A673 (cell line): ENCODE results near the gene SLC2A13. TPM values are rescaled to one million over a fixed set of nuclear protein-coding genes. Genes with fewer than 3 reads are reported as not detected.

ENCODE experiments used
- BruUV-seq: library from RNA; stranded (reverse); fragments of 400-500 nt; replicated peaks from 2 replicates; lab custom pipeline; 2021; lab: Mats Ljungman, UMichigan
- CTCF ChIA-PET: fragments of 300-600 bp; sonication (Branson Sonifier 250); formaldehyde crosslinking; loops from one replicate; lab custom pipeline; 2022; ENCODE audit warnings: antibody characterized with exemption; lab: Charles Lee
- POLR2A ChIA-PET: fragments of 300-600 bp; sonication (Branson Sonifier 250); formaldehyde crosslinking; loops from one replicate; lab custom pipeline; 2022; ENCODE audit warnings: antibody characterized with exemption; ENCODE audit not compliant: low non-redundant PET; lab: Charles Lee
- DNase-seq: peaks from one replicate; pipeline ENCODE4 v3.0.0-alpha.2; 2015; ENCODE audit warnings: low spot score
- H3K27ac ChIP-seq: fragments of 200-600 bp; sonication (generic); 2 replicates; pipeline ENCODE4 v1.5.1; 2016; ENCODE audit warnings: mixed run types, low read depth, mild to moderate bottlenecking, mixed read lengths, antibody characterized with exemption, low read length; ENCODE audit not compliant: poor library complexity, severe bottlenecking
- H3K27me3 ChIP-seq: fragments of 200-600 bp; sonication (generic); replicated peaks from 2 replicates; pipeline ENCODE4 v1.6.1; 2017; ENCODE audit warnings: mixed run types, low read depth, mild to moderate bottlenecking, mixed read lengths, antibody characterized with exemption, low read length; ENCODE audit not compliant: insufficient read depth, poor library complexity
- H3K36me3 ChIP-seq: fragments of 200-600 bp; sonication (generic); 2 replicates; pipeline ENCODE4 v1.6.1; 2016; ENCODE audit warnings: mixed run types, mild to moderate bottlenecking, mixed read lengths, antibody characterized with exemption, low read length; ENCODE audit not compliant: insufficient read depth, poor library complexity, severe bottlenecking
- H3K4me1 ChIP-seq: fragments of 200-600 bp; sonication (generic); 2 replicates; pipeline ENCODE4 v1.6.1; 2017; ENCODE audit warnings: mixed run types, mild to moderate bottlenecking, mixed read lengths, antibody characterized with exemption, low read length; ENCODE audit not compliant: insufficient read depth, poor library complexity, severe bottlenecking
- H3K4me3 ChIP-seq: fragments of 200-600 bp; sonication (generic); 2 replicates; pipeline ENCODE4 v1.5.1; 2016; ENCODE audit warnings: low read depth, mixed run types, mild to moderate bottlenecking, mixed read lengths, low read length; ENCODE audit not compliant: poor library complexity, severe bottlenecking
- H3K9me3 ChIP-seq: fragments of 200-600 bp; sonication (generic); 2 replicates; pipeline ENCODE4 v1.6.1; 2016; ENCODE audit warnings: mixed run types, low read depth, mild to moderate bottlenecking, mixed read lengths, antibody characterized with exemption, low read length; ENCODE audit not compliant: poor library complexity, severe bottlenecking
- EZH2 ChIP-seq: fragments of 200-600 bp; sonication (generic); IDR thresholded peaks from 2 replicates; pipeline ENCODE4 v1.6.1; 2017; ENCODE audit warnings: borderline replicate concordance, low read depth, mild to moderate bottlenecking, mixed read lengths, antibody characterized with exemption, low read length; ENCODE audit not compliant: poor library complexity, severe bottlenecking
- intact Hi-C: fragments of 100-400 bp; cut with micrococcal nuclease; formaldehyde crosslinking; loops from one replicate; pipeline ENCODE4 v1.10.0; 2022; ENCODE audit not compliant: unreplicated experiment
- total RNA-seq: library from RNA; stranded (reverse); gene quantifications from 2 replicates; pipeline ENCODE4 v1.2.3, GENCODE V29; 2021
- TF ChIP-seq, protein P1 (sequence below): fragments of 300-800, 200-600 bp; sonication (generic); conservative IDR thresholded peaks from 2 replicates; pipeline ENCODE4 v1.5.1; 2017; ENCODE audit warnings: low read depth, mild to moderate bottlenecking, antibody characterized with exemption, low read length, moderate library complexity, mixed read lengths

Gene SLC2A13
- total RNA-seq, 1 experiment from 2014 or later: 9.1 TPM

DNA sequence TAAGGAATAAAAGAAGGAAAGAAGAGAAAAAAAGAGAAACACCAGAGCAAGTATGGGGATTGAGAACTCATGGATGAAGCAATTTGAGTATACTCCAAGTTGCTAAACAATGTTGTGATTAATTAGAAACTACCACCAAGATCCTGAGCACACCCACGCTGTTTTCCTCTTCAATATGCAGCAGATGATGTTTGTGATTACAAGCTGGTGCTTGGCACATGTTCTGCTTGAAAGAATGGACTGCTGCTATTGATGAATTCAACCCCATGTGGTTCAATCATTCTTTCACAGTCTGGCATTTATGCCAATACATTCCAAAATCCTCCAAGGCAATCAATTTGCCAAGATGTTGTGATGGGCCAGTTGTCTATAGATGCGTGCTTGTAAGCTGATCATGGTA is 146.8 kb downstream of the SLC2A13 start:
- Histone ChIP-seq H3K27me3 (no peaks in the 10 kb centered on the region), H3K4me1 (peaks cover 6% of the 10 kb centered on the region), H3K4me3 (no peak overlapping the region), H3K27ac (no peak overlapping the region), H3K9me3 (no peaks in the 10 kb centered on the region), H3K36me3 (no peaks in the 10 kb centered on the region)
- ChIA-PET CTCF (no interaction called here), POLR2A (no interaction called here)
- TF ChIP-seq, protein P1, sequence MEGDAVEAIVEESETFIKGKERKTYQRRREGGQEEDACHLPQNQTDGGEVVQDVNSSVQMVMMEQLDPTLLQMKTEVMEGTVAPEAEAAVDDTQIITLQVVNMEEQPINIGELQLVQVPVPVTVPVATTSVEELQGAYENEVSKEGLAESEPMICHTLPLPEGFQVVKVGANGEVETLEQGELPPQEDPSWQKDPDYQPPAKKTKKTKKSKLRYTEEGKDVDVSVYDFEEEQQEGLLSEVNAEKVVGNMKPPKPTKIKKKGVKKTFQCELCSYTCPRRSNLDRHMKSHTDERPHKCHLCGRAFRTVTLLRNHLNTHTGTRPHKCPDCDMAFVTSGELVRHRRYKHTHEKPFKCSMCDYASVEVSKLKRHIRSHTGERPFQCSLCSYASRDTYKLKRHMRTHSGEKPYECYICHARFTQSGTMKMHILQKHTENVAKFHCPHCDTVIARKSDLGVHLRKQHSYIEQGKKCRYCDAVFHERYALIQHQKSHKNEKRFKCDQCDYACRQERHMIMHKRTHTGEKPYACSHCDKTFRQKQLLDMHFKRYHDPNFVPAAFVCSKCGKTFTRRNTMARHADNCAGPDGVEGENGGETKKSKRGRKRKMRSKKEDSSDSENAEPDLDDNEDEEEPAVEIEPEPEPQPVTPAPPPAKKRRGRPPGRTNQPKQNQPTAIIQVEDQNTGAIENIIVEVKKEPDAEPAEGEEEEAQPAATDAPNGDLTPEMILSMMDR: no peak
- TF ChIP-seq EZH2: no peak
- intact Hi-C loops: no loop called here
- no peak for DNase-seq
- BruUV-seq: no TSS peak

DNA sequence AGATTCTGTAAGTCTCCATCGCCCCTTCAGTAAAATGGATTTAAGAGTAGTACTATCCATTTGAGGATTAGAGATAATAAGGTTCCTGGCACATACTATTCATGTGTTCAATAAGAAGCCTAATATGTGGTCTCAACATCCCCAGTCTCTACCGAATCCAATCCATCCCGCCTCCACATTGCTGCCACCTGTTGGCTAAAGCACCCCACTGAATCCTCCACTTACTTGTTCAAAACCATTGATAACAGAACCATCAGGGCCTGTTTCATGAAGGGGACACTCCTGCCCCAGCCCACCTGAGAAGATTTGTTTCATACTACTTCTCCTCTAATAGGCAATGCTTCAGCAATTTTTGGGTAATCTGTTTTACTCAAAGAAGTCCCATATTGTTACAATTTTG is 147.5 kb downstream of the SLC2A13 start:
- Histone ChIP-seq H3K27me3 (no peaks in the 10 kb centered on the region), H3K9me3 (no peaks in the 10 kb centered on the region), H3K4me1 (peaks cover 6% of the 10 kb centered on the region), H3K27ac (no peak overlapping the region), H3K4me3 (no peak overlapping the region), H3K36me3 (no peaks in the 10 kb centered on the region)
- intact Hi-C loops: no loop called here
- no TSS peak for BruUV-seq
- peak; percentile 31 for DNase-seq
- POLR2A ChIA-PET: no interaction called here
- CTCF ChIA-PET: no interaction called here
- no peak for TF ChIP-seq EZH2
- TF ChIP-seq, protein P1: peak; percentile 53

DNA sequence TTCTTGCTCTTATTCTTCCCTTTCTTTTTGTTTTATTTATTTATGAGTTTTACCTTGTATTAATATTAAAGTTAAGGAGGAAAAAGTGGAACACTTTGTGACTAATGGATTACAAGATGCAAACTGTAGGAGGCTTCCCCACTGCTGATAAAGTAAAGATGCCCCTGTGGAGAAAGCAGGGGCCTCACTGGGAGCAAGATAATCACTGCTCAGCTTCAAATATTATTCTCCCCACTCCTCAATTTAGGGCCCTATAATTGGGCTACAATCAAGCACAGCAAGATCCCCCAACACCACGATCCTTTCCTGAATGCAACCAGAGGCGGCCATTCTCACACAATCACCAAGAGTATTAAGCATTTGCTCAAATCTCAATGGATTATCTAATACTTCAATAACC is 149.2 kb downstream of the SLC2A13 start:
- CTCF ChIA-PET: no interaction called here
- H3K4me3 ChIP-seq: no peak overlapping the region
- no peaks in the 10 kb centered on the region for H3K27me3 ChIP-seq
- H3K4me1 ChIP-seq: peaks cover 6% of the 10 kb centered on the region
- POLR2A ChIA-PET: no interaction called here
- peak; percentile 23 for DNase-seq
- H3K27ac ChIP-seq: no peak overlapping the region
- intact Hi-C loops: no loop called here
- TF ChIP-seq, protein P1: no peak
- no peak for TF ChIP-seq EZH2
- no TSS peak for BruUV-seq
- H3K9me3 ChIP-seq: no peaks in the 10 kb centered on the region
- H3K36me3 ChIP-seq: no peaks in the 10 kb centered on the region
